ENCODE results near the gene TRIM58.

Gene TRIM58

GRCh38 chr1:247884797-247885413 lies 27.9 kb downstream of the TRIM58 start:
- DNase-seq = no peak

DNA sequence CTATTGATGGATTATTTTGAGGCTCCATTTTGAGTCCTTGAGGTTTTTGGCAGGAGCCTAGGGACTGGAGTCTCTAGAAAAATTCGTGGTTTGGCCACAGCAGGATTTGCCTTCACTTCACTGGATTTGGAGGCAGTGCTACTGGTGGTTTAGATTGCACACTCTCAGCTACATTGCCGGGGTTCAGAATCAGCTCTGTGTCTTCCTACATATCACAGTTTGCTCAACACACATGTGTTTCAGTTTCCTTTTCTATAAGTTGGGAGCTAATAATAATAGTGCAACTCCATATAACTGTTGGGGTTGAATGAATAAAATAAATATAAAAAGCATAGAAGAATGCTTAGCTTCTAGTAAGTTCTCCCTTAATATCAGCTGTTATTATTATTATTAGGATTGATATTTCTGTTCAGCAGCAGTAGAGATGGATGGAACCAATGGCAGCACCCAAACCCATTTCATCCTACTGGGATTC lies 38.2 kb downstream of the TRIM58 start, which contains the start of gene OR2W3:
Gene OR2W3, plus strand, starts transcription at position 425 of the 475 bp plus-strand sequence. Its CDS starts 0 bp downstream, at position 425.
- no peak for DNase-seq

- no peak for DNase-seq
Observed at GRCh38 chr1:247895976-247896375, 39.0 kb downstream of the TRIM58 start.

DNA sequence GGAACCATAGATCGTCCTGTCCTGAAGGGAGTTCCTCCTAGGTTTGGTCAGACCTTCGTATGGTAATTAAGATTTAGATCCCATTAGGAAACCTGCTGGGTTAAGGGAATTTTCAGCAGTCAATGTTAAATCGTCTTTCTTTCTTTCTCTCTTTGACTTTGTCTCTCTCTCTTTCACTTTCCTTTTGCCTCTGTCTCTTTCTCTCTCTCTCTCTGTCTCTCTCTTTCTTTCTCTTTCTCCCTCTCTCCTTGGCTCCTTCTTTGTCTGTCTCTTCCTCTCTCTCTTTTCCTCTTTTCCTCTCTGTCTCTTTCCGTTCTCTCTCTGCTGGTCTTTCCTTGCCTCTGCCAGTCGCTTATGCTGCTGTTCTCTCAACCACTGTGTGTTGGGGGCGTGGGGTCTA lies 47.1 kb downstream of the TRIM58 start:
- no peak for DNase-seq

GRCh38 chr1:247905181-247905580 lies 48.2 kb downstream of the TRIM58 start:
- no peak for DNase-seq

DNA sequence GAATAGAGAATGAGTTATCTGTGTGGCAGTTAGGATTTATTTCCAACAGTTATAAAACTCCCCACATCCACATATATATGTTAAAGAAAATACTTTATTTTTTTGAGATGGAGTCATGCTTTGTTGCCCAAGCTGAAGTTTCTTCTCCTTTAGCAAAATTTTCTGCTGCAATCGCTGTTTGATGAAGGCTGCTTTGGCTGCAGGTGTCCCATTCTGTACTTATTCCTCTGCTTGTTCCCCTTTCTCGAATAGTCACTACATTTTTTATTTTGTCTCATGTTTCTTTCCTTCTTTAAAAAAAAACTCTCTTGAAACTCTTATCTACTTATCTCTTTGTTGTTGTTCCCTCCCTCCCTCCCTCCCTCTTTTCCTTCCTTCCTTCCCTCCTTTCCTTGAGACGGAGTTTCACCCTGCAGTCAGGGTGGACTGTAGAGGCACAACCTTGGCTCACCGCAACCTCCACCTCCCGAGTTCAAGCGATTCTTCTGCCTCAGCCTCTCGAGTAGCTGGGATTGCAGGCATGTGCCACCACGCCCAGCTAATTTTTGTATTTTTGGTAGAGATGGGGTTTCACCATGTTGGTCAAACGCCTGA lies 49.0 kb downstream of the TRIM58 start:
- DNase-seq = no peak

DNA sequence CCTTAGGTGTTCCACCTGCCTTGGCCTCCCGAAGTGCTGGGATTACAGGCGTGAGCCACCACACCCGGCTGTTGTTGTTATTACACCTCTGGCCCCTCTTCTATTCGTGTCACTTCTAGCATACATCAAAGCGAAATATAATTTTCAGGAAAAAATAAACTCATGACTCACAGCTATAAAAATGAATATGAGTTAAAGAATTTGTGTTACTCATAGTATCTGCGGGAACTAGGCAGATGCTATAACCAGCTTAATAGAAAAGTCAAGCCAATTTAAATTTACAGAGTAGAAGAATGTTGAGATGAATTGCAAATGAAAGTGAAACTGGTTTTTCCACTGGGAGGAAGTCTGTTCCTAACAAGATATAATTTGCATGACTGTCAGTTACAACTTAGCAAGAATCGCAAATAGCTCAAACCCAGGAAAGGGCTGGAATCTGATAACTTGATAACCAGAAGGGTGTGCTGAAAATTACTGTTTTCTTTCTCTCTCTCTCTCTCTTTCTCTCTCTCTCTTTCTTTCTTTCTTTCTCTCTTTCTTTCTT lies 49.6 kb downstream of the TRIM58 start:
- DNase-seq = peak; percentile 7

DNA sequence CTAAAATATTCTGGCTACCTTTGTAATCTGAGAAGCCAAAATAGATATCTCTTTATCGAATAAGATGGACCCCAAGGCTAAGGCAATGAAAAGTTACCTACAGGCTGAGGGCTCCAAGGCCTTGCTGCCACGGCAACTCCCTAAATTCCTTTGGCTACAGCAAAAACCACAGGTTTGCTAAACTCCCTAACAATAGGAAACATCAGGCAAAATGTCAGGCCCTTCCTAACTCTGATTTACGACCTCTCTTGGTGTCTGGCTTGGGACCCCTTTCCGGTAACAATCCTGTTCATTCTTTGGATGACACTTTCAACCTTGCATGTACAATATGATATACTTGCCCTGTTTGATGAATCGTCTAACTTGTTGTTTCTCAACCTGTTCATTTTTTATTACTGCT lies 51.8 kb downstream of the TRIM58 start:
- no peak for DNase-seq

DNA sequence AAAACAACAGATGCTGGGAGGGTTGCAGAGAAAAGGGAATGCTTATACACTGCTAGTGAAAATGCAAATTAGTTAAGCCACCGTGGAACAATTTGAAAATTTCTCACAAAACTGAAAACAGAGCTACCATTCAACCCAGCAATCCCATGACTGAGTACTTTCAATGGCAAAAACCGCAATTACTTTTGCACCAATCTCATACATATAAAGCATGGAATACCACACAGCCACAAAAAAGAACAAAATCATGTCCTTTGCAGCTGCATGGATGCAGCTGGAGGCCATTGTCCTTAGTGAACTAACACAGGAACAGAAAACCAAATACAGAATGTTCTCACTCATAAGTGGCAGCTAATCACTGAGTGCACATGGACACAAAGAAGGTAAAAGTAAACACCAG lies 56.8 kb downstream of the TRIM58 start:
- DNase-seq = no peak

- no peak for DNase-seq
Observed at GRCh38 chr1:247914941-247915662, 58.1 kb downstream of the TRIM58 start.

GRCh38 chr1:247919952-247920351 lies 63.0 kb downstream of the TRIM58 start, which contains the start of gene OR2T8:
TSS of gene OR2T8 (plus strand) at chr1:247920252. CDS start at chr1:247921018, 766 bp downstream.
- DNase-seq = no peak

- no peak for DNase-seq
Observed at GRCh38 chr1:247923941-247924340, 67.0 kb downstream of the TRIM58 start.

- no peak for DNase-seq
Observed at GRCh38 chr1:247924868-247925267, 67.9 kb downstream of the TRIM58 start, which contains the start of gene OR2AJ1. TSS of gene OR2AJ1 (plus strand) at chr1:247924889. CDS start at chr1:247933769, 8,880 bp downstream.

Measured in central memory CD4-positive, alpha-beta T cell (primary cell).